GM18502 (cell line): ENCODE data around the gene KLHL34.

Source experiments
- ATAC-seq: cut with Tn5 transposase; IDR thresholded peaks from one replicate; pipeline ENCODE4 v1.9.1; 2021; ENCODE audit warnings: mild to moderate bottlenecking; ENCODE audit not compliant: unreplicated experiment, poor library complexity

Gene KLHL34, protein sequence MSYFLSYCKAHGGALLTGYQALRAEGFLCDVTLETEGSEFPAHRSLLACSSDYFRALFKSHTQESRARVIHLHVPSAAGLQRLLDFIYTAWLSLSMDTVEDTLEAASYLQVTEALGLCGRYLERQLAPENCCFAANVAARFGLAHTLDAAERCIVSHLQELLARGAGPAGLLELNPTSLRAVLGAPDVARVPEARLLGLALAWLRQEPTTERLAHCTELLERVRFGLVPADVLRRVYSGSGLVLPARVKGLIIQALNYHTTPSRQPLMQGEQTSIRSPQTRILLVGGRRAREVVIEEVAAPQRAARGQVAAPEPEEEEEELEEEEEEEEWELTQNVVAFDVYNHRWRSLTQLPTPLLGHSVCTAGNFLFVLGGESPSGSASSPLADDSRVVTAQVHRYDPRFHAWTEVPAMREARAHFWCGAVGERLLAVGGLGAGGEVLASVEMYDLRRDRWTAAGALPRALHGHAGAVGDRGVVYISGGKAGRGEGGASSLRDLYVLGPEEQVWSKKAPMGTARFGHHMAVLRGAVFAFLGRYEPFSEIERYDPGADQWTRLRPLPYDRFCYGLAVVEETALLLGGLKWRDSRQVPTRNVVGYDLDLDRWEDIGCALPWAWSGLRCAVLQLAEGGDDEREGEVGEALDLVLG

DNA sequence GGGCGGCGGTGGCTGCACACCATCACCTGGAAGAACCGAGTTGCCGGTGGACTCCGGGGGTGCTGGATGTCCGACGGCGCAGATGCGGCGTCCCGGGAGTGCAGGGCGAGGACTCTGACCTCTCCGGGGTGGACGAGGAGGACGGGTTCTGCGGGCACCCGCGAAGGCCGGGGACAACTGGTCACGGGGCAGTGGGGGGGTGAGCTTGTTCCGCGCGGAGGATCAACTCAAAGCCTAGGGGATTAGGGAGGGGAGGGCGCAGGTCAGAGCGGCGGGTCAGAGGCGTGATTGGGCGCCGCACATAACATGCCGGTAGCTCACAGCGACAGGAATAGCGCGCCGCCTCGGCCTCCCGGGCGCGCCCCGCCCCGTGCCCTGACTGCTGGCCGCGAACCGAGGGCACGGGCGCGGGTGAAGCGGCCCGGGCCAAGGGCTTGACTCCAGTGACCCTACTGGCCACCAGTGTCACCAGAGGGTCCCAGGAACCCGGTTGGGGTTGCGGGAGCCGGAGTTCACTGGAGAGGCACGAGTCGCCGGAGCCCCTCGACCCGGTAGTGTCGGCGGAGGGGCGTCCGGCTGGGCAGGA lies at the start of gene KLHL34:
Gene KLHL34 (minus strand): TSS at position 179 of the 586 bp plus-strand sequence. CDS start 542 bp downstream, outside the sequence.
- ATAC-seq: no peak

DNA sequence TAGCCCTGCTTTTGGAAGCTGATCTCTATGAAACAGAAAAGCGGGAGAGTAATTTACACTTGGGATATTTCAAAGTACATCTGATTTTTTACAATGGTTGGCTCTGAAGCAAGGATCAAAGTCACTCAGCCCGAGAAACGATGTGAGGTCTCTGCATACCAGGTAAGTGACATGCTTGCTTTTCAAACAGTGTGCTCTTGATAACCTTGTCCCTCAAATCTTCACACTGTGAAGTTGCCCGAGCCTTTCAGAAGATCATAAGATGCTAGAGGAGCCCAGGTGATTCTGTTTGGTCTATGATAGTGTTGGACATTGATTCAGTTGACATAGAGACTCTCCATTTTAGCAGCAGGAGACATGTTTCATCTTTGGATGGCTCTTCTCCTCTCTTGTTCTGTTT lies 47.1 kb upstream of the KLHL34 start:
- no peak for ATAC-seq

DNA sequence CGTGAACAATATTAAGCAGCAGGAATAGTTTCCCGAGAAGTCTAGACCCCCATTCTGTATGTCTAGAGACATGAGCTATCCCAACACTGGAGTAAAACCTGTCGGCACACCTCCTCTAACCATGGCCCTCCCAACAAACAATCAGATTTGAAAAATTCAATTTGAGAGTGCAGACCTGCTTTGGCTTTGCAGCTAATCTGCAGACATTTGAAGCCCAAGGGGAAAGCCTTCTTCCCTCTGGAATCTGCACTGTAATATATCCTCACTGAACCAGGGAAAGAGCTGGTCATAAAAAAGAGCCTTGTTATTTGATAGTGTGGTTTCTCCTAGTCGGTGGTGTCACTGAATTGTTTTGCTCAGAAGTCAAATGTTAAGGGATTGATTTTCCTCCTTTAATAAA lies 44.6 kb upstream of the KLHL34 start:
- no peak for ATAC-seq

DNA sequence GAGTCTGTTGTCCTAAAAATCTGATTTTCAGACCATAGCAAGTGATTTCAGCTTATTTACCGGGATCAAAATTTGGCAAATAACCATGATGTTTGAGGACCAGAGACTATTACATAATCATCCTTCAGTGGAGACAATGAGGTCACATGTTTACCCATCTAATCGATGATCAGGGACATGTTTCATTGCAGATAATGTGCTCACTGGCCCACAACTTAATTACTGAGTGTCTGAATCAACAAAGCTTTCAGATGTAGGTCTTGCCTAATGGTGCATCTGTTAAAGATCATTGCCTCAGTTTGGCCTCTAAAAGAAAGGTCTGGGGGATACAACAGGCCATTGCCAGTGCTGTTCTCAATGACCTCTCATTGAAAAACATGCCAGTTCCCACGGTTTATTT lies 42.8 kb upstream of the KLHL34 start:
- ATAC-seq: no peak

DNA sequence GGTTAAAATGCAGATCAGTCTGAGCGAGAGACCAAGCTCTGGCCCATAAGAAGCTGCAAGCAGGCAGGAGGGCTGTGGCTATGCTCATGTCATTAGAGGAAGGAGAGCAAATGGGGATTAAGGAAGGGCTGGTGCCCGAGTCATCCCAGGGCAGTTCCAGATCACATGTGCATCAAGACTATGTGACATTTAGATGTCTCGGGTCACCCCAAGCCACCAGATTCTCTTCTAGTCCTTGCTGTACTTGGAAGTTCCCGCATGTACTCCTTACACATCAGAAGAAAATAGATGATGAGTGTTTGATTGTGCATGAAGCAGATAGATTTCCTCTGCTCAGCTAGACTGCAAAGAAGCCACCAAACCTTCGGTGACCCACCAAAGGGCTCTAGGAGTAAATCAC lies 42.1 kb upstream of the KLHL34 start:
- ATAC-seq: no peak

DNA sequence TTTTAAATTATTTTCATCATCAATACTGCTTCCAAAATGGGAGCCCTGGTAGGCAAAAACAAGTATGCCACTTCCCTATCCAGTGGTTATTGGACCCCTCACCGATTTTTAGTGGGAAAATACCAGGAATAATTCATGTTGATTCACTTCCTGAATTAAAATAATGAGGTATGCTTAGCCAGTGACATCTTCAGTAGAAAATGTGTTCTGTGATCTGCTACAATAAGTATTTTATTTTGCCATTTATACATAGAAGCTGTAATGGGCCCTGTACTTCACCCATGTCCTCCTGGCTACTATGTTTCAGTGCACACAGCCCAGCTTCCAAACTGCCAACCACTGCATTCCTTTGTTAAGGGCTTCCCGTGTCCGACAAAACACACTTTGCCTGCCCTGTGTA lies 41.0 kb upstream of the KLHL34 start:
- ATAC-seq: no peak

DNA sequence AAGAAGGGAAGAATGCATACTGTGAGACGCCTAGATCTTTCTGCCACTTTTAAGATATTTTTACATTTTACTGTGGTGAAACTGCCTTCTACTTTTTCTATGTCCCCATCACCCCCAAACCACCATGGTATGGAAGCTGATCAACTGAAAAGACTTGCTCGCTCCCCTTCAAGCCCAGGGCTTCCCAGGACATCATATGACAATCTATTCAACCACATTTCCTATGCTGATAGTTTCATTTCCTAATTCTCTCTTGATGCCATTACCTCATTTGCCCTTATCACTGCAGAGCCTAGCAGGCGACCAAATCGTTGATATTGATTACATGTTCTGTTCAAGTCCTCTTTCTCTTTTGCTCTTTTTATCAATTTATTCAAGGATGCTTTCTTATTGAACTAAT lies 40.1 kb upstream of the KLHL34 start:
- no peak for ATAC-seq

DNA sequence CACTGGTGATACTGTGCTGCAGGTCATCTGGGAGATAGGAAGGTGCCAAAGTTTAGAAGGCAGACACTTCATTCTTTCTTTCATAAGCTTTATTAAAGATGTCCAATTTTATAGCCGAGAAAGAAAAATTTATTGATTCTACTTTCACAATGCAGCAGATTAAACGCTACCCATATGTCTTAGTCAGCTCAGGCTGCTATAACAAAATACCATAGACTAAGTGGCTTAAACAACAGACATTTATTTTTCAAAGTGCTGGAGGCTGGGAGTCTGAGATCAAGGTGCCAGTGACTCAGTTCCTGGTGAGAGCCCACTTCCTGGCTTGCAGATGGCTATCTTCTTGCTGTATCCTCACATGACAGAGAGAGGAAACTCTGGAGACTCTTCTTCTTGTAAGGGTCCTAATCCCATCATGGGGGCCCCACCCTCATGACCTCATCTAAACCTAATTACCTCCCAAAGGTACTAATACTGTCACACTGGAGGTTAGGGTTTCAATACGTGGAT lies 33.4 kb upstream of the KLHL34 start:
- no peak for ATAC-seq

DNA sequence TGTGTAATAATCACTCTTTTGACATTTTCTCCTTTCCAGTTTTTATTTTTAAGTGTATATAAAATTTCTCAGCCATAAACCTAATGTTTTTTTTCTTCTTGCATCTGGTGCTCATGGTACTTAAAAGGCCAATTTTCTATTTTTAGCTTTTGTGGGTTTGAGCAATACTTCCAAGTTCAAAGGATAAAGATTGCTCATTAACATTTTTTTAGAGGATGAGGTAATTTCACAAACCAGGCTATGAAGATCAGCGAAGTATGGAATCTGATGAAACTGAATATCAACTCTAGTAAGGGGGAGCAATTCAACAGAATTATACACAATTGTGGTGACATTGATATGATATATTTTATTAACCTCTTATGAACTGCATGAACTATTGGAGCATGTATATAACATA lies 25.8 kb upstream of the KLHL34 start:
- no peak for ATAC-seq

DNA sequence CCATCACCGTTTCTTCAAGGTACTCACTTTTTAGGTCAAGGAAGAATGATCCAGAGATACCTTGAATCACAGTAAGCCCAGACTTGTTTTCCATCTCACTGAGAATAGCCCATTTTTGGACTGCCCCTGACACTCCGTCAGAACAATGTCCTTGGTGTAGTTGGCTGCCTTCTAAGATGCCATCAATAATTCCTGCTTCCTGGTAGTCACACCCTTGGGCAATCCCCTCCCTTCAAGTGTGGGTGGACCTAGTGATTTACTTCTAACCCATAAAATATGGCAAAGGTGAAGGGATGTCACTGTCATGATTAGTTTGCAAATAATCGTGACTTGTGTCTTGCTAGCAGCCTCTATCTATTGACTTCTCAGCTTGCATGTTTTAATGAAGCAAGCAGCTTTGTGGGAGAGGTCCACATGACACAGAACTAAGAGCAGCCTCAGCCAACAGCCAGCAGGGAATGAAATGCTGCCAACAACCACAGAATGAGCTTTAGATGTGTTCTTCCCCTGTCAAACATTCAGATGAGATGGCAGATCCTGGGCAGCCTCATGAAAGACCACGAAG lies 20.0 kb upstream of the KLHL34 start:
- no peak for ATAC-seq

DNA sequence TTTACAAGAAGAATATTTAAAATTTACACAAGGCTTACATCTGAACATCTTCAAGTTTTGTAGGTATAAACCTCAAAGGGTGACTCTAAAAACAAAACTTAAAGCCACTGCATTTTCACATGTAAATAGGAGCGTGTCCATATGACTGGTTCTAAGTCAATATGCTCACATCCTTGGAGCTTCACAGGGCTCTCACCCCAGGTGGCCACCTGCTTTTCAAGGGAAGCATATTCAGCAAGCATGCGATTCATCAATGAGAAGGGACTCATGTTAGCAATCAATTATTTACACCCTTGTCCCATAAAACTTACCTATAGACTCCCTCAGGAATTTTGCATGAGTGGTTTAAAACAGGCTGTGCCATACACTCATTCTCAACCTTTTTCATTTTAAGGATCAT lies 17.8 kb upstream of the KLHL34 start:
- no peak for ATAC-seq

DNA sequence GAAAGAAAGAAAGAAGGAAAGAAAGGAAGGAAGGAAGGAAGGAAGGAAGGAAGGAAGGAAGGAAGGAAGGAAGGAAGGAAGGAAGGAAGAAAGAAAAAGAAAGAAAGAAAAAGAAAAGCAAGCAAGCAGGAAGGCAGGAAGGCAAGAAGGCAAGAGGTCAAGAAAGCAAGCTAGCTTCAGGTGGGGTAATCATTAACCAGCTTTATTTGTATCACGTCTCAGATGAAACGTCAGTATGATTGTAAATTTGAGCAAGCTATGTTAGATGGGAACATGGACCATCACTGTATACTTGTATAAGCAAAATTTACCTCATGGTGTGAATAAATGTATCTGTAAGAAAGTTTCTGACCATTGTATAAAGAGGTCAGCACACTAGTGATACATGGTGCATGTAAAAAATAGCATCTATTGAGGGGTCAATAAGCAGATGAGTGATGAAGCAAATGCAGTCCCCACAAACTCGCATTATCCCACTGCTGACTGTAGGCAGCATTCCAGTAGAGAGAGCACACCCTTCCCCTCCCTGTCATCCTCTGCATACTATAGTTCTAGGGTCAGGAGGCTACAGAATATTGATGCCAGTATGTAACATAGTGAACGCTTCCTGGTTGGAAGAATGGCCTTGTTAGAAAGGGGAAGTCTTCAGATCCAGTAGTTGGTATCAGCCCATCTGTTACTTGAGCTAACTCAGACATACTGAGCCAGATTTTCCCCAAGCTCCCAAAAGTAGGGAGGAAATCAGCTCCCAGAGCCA lies 16.5 kb upstream of the KLHL34 start:
- ATAC-seq: no peak

DNA sequence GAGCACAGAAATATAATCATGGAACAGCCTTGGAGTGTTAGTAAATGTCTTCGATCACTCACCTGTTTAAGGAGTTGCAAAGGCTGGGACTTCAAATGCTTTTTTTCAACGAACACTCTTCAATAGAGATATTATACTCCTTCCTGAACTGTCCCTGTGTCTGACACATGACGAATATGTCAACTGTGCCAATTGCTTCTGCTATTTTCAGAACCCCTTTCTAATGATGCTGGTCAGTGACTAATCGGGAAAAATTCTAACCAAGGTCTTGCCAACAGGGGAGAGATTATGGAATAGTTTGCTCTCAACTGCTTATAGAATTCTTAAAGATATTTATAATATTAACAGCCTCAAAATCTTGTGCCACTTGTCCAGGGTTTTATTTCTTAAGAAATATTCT lies 8.5 kb upstream of the KLHL34 start:
- ATAC-seq: no peak

DNA sequence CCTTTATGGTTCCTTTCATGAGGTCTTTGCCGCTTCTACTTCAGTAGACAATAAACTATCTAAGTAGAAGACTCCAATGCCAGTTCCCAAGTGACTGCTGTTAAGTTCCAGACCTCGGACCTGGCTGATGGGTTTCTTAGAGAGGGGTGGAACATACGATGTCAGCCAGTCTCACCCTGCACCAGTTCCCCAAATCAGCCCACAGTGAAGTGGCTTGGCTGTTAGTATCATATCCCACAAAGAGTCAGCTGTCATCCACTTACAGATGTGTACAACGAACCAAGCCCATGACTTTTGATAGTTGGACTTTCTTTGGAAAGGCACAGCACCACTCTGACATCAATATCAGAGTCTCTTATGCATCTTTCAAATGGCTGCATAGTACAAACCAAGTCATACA lies 8.1 kb upstream of the KLHL34 start:
- no peak for ATAC-seq

DNA sequence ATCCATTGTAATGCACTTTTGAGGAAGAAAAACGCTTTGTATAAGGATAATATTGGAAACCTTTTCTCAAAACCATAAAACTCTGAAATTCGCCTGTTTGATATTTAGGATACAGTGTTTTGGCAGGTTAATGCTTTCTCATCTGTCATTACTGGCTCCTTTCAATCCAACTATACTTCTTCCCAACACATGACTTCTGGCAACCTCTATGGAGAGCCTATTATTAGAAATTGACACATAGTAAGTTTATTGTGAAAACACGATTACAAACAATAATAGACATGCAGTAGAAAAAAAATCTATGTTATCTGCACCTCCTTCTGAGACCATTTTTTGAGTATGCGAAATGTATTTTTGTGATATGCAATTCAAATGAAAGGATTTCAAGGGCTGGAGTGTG lies 4.6 kb upstream of the KLHL34 start:
- ATAC-seq: no peak

DNA sequence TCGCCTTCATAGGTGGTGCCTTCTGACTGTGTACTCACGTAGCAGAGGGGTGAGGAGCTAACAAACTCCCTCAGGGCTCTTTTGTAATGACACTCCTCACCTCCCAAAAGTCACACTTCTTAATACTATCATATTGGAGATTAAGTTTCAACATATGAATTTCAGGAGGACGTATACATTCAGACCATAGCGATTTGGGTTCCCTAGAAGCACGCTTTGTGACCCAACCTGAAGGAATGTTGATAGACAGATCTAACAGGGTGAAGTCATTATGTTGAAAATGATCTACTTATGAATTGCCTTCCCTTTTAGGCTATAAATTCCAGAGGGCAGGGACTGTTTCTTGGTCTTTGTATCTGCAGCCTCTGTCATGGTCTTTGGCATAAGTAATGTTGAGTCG lies 3.2 kb upstream of the KLHL34 start:
- no peak for ATAC-seq

DNA sequence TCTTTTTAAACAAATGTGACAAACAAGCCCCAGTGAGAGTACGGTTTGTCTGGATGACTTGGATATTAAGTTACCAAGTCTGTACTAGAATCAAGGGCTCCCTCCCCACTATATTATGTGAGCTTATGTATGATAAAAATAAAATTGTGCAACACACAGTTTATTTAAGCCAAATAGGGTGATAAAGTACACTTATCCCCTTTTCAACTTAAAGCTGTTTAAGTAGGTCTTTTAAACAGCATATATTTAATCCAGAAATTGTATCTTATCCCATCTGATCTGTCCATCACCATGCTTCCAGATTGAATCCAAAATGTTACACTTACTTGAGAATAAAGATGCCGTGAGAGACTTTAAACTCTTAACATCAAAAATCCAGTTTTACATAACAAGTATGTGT lies 2.0 kb upstream of the KLHL34 start:
- no peak for ATAC-seq

DNA sequence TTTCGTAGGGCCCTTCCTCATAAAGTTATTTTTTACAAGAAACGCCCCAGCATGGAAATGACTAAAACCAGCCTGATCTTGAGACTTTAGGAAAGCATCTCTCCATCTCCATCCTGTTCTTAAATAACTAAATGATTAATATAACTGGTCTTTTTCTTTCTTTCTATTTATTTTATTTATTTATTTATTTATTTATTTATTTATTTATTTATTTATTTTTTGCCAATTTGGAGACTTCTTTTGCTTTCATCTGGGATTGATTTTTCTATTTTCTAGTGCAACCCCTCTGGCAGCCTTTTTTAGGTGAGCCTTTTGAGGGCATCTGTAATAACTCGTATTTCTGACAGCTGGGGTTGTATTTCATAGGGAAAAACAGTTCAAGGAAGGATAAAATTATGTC lies 1.2 kb upstream of the KLHL34 start:
- ATAC-seq: no peak

DNA sequence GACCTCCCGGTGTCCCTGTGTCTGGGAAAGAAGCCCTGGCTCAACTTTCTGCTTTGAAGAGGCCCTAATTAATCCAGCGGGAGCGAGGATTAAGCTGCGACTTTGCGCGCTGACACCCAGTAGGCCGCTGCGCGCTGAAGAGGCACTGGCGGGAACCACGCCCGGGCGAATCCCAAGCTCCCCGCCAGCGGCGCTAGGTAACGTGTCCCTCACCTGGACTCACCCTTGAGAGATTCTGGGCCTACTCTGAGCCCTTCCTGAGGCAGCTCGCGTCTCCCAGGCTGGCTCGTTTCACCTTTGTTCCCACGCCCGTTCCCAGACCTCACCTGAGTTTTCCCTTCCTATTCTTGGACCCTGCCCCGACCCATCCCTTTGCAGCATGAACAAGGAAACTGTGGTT lies 616 bp upstream of the KLHL34 start:
- ATAC-seq: no peak

DNA sequence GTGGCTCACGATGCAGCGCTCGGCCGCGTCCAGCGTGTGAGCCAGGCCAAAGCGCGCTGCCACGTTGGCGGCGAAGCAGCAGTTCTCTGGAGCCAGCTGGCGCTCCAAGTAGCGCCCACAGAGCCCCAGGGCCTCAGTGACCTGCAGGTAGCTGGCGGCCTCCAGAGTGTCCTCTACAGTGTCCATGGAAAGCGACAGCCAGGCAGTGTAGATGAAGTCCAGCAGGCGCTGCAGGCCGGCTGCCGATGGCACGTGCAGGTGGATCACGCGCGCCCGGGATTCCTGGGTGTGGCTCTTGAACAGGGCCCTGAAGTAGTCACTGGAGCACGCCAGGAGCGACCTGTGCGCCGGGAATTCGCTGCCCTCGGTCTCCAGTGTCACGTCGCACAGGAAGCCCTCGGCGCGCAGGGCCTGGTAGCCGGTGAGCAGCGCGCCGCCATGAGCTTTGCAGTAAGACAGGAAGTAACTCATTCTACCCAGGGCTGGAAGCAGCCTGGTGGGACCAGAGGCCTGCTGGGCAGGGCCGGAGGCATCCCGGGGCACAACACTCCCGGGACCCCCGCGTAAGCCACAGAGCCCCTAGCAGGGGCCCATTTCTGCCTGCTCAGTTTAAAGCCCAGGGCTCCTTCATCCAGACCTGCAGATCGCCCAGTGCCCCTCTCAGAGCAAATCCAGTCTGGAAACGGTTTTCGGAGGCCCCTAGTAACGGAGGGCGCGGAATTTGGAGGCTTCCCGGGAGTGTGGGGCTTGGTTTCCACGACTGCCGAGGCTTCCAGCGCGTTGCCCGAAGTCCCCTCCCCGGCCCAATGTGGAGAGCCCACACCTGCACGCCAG lies 595 bp downstream of the KLHL34 start:
- ATAC-seq: no peak
